ENCODE results near the gene SAPCD2. TPM values are rescaled to one million over a fixed set of nuclear protein-coding genes. Genes with fewer than 3 reads are reported as not detected.

The SAPCD2 gene
- total RNA-seq, 2 donors from 2014 or later = 7.2 to 17.2 TPM

GRCh38 chr9:137076636-137077009 is 6.3 kb upstream of the SAPCD2 start:
- Histone ChIP-seq H3K36me3 (no peaks in the 10 kb centered on the region), H3K4me1 (replicated peaks) (peaks cover 6% of the 10 kb centered on the region), H3K27me3 (replicated peaks; ENCODE audit: insufficient read depth) (no peaks in the 10 kb centered on the region), H3K27ac (peak overlapping the region; percentile 69 to 75), H3K4me3 (peak overlapping the region; percentile 58 to 65), H3K9me3 (no peaks in the 10 kb centered on the region)
- DNase-seq (ENCODE audit: low spot score) = no peak
- intact Hi-C loops (cut with DNase I) = no loop called here
- no peak for TF ChIP-seq POLR2A (IDR thresholded peaks at IDR 0.05)
- no peak for TF ChIP-seq POLR2AphosphoS5 (IDR thresholded peaks at IDR 0.05)
- TF ChIP-seq CTCF (IDR thresholded peaks at IDR 0.05) = no peak
- WGBS = 63% methylated on average over 15 of the region's 15 CpGs

- Histone ChIP-seq H3K27ac (no peak overlapping the region), H3K4me3 (no peak overlapping the region), H3K36me3 (no peaks in the 10 kb centered on the region), H3K27me3 (replicated peaks; ENCODE audit: insufficient read depth) (no peaks in the 10 kb centered on the region), H3K9me3 (no peaks in the 10 kb centered on the region), H3K4me1 (replicated peaks) (peaks cover 6% of the 10 kb centered on the region)
- DNase-seq (ENCODE audit: low spot score) = no peak
- TF ChIP-seq POLR2AphosphoS5 (IDR thresholded peaks at IDR 0.05) (no peak), POLR2A (IDR thresholded peaks at IDR 0.05) (no peak), CTCF (IDR thresholded peaks at IDR 0.05) (no peak)
- WGBS = 81% methylated on average over 12 of the region's 12 CpGs
- intact Hi-C loops (cut with DNase I) = no loop called here
These were observed 5.0 kb upstream of the SAPCD2 start for GRCh38 chr9:137075275-137075775.

- peaks cover 6% of the 10 kb centered on the region for H3K4me1 ChIP-seq (replicated peaks)
- 86% methylated on average over 12 of the region's 12 CpGs for WGBS
These were observed 4.4 kb upstream of the SAPCD2 start for GRCh38 chr9:137074657-137075274.

GRCh38 chr9:137073992-137074399 is 3.6 kb upstream of the SAPCD2 start:
- 83% methylated on average over 8 of the region's 8 CpGs for WGBS
- Histone ChIP-seq H3K27me3 (replicated peaks; ENCODE audit: insufficient read depth) (no peaks in the 10 kb centered on the region), H3K36me3 (no peaks in the 10 kb centered on the region), H3K4me1 (replicated peaks) (peaks cover 8% of the 10 kb centered on the region), H3K4me3 (no peak overlapping the region), H3K27ac (no peak overlapping the region), H3K9me3 (no peaks in the 10 kb centered on the region)
- intact Hi-C loops (cut with DNase I) = no loop called here
- DNase-seq (ENCODE audit: low spot score) = no peak
- no peak for TF ChIP-seq POLR2A (IDR thresholded peaks at IDR 0.05)
- TF ChIP-seq CTCF (IDR thresholded peaks at IDR 0.05) = no peak
- no peak for TF ChIP-seq POLR2AphosphoS5 (IDR thresholded peaks at IDR 0.05)

More at GRCh38 chr9:137074657-137075274, 4.4 kb upstream of the SAPCD2 start:
- no peaks in the 10 kb centered on the region for H3K27me3 ChIP-seq (replicated peaks; ENCODE audit: insufficient read depth)
- H3K36me3 ChIP-seq = no peaks in the 10 kb centered on the region
- no peak for DNase-seq (ENCODE audit: low spot score)
- no peaks in the 10 kb centered on the region for H3K9me3 ChIP-seq
- TF ChIP-seq POLR2A (IDR thresholded peaks at IDR 0.05) (no peak), POLR2AphosphoS5 (IDR thresholded peaks at IDR 0.05) (no peak), CTCF (IDR thresholded peaks at IDR 0.05) (no peak)
- H3K4me3 ChIP-seq = no peak overlapping the region
- intact Hi-C loops (cut with DNase I) = no loop called here
- H3K27ac ChIP-seq = no peak overlapping the region

GRCh38 chr9:137071282-137071681 is 925 bp upstream of the SAPCD2 start:
- Histone ChIP-seq H3K4me1 (replicated peaks) (peaks cover 3% of the 10 kb centered on the region), H3K27me3 (replicated peaks; ENCODE audit: insufficient read depth) (no peaks in the 10 kb centered on the region), H3K27ac (peak overlapping the region; percentile 78 to 87), H3K9me3 (no peaks in the 10 kb centered on the region), H3K4me3 (no peak overlapping the region), H3K36me3 (no peaks in the 10 kb centered on the region)
- DNase-seq (ENCODE audit: low spot score) = no peak
- intact Hi-C loops (cut with DNase I) = no loop called here
- 87% methylated on average over 2 of the region's 2 CpGs for WGBS
- TF ChIP-seq POLR2A (IDR thresholded peaks at IDR 0.05) (no peak), POLR2AphosphoS5 (IDR thresholded peaks at IDR 0.05) (no peak), CTCF (IDR thresholded peaks at IDR 0.05) (no peak)

Data from prostate gland (tissue), 2 donors.